DND-41 (cell line): ENCODE data around the gene SPRR4.

Experiments used
- ATAC-seq: fragments of 200-7000 bp; cut with Tn5 transposase; 3 replicates; pipeline ENCODE4 v1.9.1; 2021; ENCODE audit warnings: low read depth; ENCODE audit not compliant: insufficient read depth
- DNase-seq: peaks from one replicate; pipeline ENCODE4 v3.0.0-alpha.2; 2020
- H2AFZ ChIP-seq: 2 replicates; pipeline ENCODE4 v1.6.0; 2012; ENCODE audit warnings: low read depth, low read length
- H3K27ac ChIP-seq: 2 replicates; pipeline ENCODE4 v1.5.1; 2012; ENCODE audit warnings: low read length, inconsistent platforms
- H3K27me3 ChIP-seq: fragments of 200-600 bp; sonication (generic); 2 replicates; pipeline ENCODE4 v1.6.0; 2012; ENCODE audit warnings: low read length, mild to moderate bottlenecking, inconsistent platforms; ENCODE audit not compliant: insufficient read depth, poor library complexity
- H3K36me3 ChIP-seq: 2 replicates; pipeline ENCODE4 v1.5.1; 2012; ENCODE audit warnings: low read length, inconsistent platforms; ENCODE audit not compliant: insufficient read depth
- H3K4me1 ChIP-seq: 2 replicates; pipeline ENCODE4 v1.5.1; 2012; ENCODE audit warnings: mild to moderate bottlenecking, low read length; ENCODE audit not compliant: insufficient read depth
- H3K4me2 ChIP-seq: 2 replicates; pipeline ENCODE4 v1.6.0; 2012; ENCODE audit warnings: mild to moderate bottlenecking, moderate library complexity, low read length, inconsistent platforms; ENCODE audit not compliant: insufficient read depth
- H3K4me3 ChIP-seq, 2 experiments: fragments of 200-600 bp in 1 of 2; shearing (Covaris generic) in 1 of 2; 2 replicates each; pipeline ENCODE4 v1.5.1; 2012 to 2016; ENCODE audit warnings: inconsistent platforms in 2 of 2, low read length in 2 of 2, mild to moderate bottlenecking in 2 of 2, low read depth in 1 of 2, moderate library complexity in 1 of 2
- H3K79me2 ChIP-seq: 2 replicates; pipeline ENCODE4 v1.6.0; 2012; ENCODE audit warnings: low read length, inconsistent platforms; ENCODE audit not compliant: insufficient read depth
- H3K9ac ChIP-seq: 2 replicates; pipeline ENCODE4 v1.6.0; 2012; ENCODE audit warnings: low read depth, mild to moderate bottlenecking, inconsistent platforms, low read length, moderate library complexity
- H3K9me3 ChIP-seq: 2 replicates; pipeline ENCODE4 v1.5.1; 2012; ENCODE audit warnings: low read length, moderate library complexity, mild to moderate bottlenecking, inconsistent platforms; ENCODE audit not compliant: insufficient read depth, severe bottlenecking
- H4K20me1 ChIP-seq: 2 replicates; pipeline ENCODE4 v1.6.0; 2012; ENCODE audit warnings: low read length; ENCODE audit not compliant: insufficient read depth
- EZH2 ChIP-seq: IDR thresholded peaks from 3 replicates; pipeline ENCODE4 v1.6.1; 2012; ENCODE audit warnings: borderline replicate concordance, low read depth, mild to moderate bottlenecking, moderate library complexity, low read length, inconsistent platforms; ENCODE audit not compliant: severe bottlenecking
- TF ChIP-seq, protein P1 (sequence below): IDR thresholded peaks from 2 replicates; pipeline ENCODE4 v1.5.1; 2012; ENCODE audit warnings: borderline replicate concordance, low read length, moderate library complexity, mild to moderate bottlenecking; ENCODE audit not compliant: poor library complexity, severe bottlenecking; ENCODE audit errors: extremely low read depth

SPRR4 gene

DNA sequence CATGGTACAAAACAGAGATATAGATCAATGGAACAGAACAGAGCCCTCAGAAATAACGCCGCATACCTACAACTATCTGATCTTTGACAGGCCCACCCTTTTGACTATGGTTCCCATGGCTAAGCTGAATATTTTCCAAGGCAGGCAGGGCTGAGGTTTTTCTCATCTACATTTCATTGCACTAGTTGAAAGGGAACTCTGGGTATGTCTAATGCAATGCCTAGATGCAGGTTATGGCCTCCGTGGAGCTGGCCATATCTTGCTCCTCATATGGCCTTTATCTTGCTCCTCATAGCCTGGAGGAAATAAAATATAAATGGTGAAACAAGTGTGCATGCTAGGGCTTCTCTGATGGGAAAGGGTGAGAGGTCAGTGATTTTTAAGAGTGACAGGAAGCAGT, 12.9 kb upstream of the SPRR4 start:
- no peak overlapping the region for H3K4me2 ChIP-seq
- H3K27me3 ChIP-seq, result peaks cover 3% of the 10 kb centered on the region
- H3K36me3 ChIP-seq, result no peaks in the 10 kb centered on the region
- no peak overlapping the region for H3K4me3 ChIP-seq
- no peak overlapping the region for H2AFZ ChIP-seq
- H3K79me2 ChIP-seq, result no peaks in the 10 kb centered on the region
- H3K9ac ChIP-seq, result no peak overlapping the region
- H3K27ac ChIP-seq, result no peak overlapping the region
- TF ChIP-seq EZH2, result no peak
- TF ChIP-seq, protein P1, sequence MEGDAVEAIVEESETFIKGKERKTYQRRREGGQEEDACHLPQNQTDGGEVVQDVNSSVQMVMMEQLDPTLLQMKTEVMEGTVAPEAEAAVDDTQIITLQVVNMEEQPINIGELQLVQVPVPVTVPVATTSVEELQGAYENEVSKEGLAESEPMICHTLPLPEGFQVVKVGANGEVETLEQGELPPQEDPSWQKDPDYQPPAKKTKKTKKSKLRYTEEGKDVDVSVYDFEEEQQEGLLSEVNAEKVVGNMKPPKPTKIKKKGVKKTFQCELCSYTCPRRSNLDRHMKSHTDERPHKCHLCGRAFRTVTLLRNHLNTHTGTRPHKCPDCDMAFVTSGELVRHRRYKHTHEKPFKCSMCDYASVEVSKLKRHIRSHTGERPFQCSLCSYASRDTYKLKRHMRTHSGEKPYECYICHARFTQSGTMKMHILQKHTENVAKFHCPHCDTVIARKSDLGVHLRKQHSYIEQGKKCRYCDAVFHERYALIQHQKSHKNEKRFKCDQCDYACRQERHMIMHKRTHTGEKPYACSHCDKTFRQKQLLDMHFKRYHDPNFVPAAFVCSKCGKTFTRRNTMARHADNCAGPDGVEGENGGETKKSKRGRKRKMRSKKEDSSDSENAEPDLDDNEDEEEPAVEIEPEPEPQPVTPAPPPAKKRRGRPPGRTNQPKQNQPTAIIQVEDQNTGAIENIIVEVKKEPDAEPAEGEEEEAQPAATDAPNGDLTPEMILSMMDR, result no peak
- no peaks in the 10 kb centered on the region for H4K20me1 ChIP-seq
- ATAC-seq (no peak), DNase-seq (no peak)
- no peaks in the 10 kb centered on the region for H3K9me3 ChIP-seq
- no peaks in the 10 kb centered on the region for H3K4me1 ChIP-seq

DNA sequence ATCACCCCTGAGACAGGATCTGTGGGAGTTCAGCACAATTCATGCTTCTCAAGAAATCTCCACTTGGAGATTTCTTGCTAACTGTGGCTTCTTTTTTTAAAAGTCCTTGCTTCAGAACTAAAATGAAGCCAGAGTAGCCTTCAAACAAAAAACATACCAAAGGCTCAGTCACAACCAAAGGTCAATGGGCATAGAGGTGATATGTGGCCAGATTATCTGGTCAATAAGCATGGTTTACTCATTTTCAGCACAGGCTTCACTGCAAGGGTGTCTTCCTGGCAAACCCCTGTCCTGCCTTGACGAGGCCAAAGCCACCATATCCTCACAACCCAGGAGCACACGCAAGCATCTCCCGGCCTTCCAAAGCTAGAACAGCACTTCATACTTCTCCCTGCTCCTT, 11.2 kb upstream of the SPRR4 start:
- Histone ChIP-seq H3K36me3 (no peaks in the 10 kb centered on the region), H3K4me2 (no peak overlapping the region), H3K27ac (no peak overlapping the region), H3K9ac (no peak overlapping the region), H4K20me1 (no peaks in the 10 kb centered on the region), H3K4me3 (no peak overlapping the region), H3K79me2 (no peaks in the 10 kb centered on the region), H3K9me3 (no peaks in the 10 kb centered on the region), H3K4me1 (no peaks in the 10 kb centered on the region), H2AFZ (no peak overlapping the region), H3K27me3 (no peaks in the 10 kb centered on the region)
- ATAC-seq (no peak), DNase-seq (no peak)
- no peak for TF ChIP-seq EZH2
- TF ChIP-seq, protein P1, result no peak

DNA sequence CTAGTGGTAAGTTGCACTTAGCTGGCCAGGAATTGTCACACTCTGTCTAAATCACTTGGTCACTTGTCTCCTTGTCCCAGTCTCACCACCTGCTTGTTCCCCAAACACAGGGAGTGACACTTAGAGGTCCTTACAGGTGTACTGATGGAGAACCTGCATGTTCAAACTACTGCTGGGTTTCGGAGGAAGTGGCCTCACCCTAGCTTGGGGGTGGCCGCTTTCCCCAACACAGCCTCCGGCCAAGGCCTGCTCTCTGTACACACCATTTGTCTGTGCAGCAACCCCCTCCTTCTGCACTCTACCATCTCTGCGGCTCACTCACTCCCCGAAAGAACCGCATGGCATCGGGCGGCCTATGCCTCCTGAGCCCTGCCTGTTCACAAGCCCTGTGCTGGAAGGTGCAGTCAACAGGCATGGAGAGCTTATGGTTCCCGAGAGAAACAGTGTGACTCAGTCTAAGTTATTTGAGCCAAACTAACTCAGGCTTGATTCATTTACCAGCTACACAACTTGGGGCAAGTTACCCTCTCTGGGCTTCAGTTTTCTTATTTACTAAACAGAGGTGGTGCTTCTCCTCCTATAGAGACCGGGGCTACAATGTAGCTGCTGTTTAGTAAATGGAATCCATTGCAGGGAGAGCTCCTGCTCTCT, 10.5 kb upstream of the SPRR4 start:
- no peak overlapping the region for H3K4me2 ChIP-seq
- H4K20me1 ChIP-seq, result no peaks in the 10 kb centered on the region
- TF ChIP-seq EZH2, result no peak
- TF ChIP-seq, protein P1, result no peak
- ATAC-seq, result no peak
- H3K4me3 ChIP-seq, result no peak overlapping the region
- H3K27me3 ChIP-seq, result no peaks in the 10 kb centered on the region
- H3K9ac ChIP-seq, result no peak overlapping the region
- H3K27ac ChIP-seq, result no peak overlapping the region
- no peaks in the 10 kb centered on the region for H3K36me3 ChIP-seq
- DNase-seq, result no peak
- H3K9me3 ChIP-seq, result no peaks in the 10 kb centered on the region
- no peaks in the 10 kb centered on the region for H3K79me2 ChIP-seq
- H2AFZ ChIP-seq, result no peak overlapping the region
- H3K4me1 ChIP-seq, result no peaks in the 10 kb centered on the region
